NCI-H2196 (cell line): ENCODE results near the gene DEPP1.

Experiments used
- DNase-seq: peaks from one replicate; lab custom pipeline; 2025; ENCODE audit not compliant: unreplicated experiment; lab: John Stamatoyannopoulos, UW

Gene DEPP1

GRCh38 chr10:44955413-44956070 is 23.1 kb downstream of the DEPP1 start:
- DNase-seq = no peak

GRCh38 chr10:44954962-44955361 is 23.6 kb downstream of the DEPP1 start:
- DNase-seq = no peak

DNA sequence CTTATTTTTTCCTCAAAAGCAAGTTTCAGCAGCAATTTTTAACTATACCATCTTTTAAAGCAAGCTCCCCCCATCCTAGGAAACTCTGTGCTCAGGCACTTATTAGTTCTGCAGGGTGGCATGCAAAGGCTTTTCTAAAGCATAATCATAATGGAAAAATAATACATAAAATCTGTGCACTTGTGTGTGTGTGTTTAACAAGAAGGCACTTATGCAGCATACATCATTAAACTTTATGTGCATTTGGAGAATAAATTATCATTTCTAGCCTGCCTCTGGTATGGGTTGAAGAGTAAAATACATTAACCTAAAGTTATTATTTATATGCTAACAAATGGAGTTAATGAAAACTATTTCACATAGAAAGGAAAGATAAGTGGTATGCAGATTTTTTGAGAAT is 24.6 kb downstream of the DEPP1 start:
- no peak for DNase-seq

GRCh38 chr10:44952779-44953231 is 25.8 kb downstream of the DEPP1 start:
- no peak for DNase-seq

DNA sequence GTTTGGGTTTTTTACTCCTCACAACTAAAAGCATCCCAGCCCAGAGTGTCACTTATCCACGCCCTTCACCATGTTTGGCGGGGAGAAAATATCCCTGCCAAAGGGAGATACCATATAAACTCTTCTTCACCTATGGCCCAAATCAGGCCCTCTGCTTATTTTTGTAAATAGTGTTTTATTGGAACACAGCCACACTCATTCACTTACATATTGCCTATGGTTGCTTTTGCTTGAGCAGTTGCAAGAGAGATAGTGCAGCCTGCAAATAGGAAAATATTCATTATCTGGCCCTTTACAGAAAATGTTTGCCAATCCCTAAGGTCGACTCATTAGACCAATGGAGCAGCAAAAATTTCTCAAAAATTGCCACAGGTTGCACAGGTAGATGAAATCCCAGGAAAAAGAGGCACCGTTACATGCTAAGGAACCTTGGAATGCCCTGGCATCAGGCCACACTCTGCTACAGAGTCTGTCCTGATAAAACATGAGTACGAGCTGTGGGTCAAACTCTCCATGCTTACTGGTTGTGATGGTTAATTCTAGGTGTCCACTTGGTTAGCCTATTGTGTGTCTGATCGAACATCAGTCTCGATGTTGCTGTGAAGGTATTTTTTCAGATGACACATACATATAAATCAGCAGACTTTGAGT is 26.9 kb downstream of the DEPP1 start:
- DNase-seq = no peak

DNA sequence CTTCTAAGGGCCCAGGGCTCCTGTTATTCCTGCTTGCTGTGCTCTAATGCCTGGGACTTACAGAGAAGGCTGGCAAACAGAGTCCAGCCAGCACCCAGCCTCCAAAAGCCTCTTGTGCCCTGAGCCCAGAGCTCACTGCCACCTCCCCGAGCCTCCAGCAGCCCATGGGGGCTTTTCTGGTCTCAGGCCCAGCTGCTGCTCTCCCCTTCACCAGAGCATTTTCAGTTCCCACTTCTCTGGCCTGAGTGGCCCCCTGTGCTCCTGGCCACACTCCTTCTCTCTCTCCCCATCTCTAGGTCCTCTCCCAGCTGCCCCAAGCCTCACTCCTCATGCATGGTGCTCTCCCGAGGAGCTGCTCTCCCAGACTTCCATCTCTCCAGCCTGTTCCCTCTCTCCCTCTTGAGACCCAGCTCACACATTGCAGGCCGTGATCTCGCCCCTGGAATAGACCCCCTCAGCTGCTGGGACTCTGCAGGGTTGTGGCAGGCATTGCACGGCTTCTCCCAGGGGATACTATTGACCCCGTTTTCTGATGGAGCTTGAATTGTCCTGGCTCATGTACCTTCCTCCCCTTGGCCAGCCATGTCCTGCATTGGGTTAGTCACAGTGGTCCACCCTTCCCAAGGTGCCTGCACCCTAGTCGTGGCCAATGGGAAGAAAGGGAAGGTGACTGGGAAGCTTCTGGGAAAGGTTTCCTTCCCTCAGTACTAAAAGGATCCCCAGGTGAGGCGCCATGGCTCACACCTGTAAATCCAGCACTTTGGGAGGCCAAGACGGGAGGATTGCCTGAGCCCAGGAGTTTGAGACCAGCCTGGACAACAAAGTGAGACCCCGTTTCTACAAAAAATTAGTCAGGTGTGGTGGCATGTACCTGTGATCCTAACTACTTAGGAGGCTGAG is 28.0 kb downstream of the DEPP1 start:
- no peak for DNase-seq

GRCh38 chr10:44949915-44950314 is 28.7 kb downstream of the DEPP1 start:
- no peak for DNase-seq

DNA sequence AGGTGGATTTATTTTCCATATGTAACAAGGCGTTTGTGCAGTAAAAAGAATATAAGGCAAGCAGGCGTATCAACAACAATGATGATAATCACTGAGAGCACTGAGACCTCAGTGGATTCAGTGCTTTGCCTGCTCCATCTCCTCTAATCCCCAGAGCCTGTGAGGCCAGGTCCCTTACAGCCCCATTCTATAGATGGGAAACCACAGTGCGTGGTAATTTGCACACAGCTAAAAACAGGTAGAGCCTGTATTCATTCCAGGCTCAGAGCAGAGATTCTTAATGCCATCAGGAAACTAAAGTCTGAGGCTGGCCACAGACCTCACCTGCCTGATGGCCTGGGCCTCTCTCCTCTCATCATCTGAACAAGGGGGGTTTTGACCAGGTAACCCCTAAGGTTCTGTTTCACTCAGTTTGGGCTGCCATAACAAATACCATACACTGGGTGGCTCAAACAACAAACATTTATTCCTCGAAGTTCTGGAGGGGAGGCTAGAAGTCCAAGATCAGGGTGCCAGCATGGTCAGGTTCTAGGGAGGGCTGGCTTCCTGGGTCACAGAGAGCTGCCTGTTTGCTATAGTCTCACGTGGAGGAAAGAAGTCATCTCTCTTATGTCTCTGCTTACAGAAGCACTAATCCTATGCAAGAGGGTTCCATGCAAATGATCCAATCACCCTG is 29.3 kb downstream of the DEPP1 start:
- no peak for DNase-seq

- no peak for DNase-seq
Observed at GRCh38 chr10:44948642-44949041, 30.0 kb downstream of the DEPP1 start.

- DNase-seq = no peak
Observed at GRCh38 chr10:44947371-44948152, 31.0 kb downstream of the DEPP1 start.

GRCh38 chr10:44946205-44946604 is 32.4 kb downstream of the DEPP1 start:
- DNase-seq = no peak

DNA sequence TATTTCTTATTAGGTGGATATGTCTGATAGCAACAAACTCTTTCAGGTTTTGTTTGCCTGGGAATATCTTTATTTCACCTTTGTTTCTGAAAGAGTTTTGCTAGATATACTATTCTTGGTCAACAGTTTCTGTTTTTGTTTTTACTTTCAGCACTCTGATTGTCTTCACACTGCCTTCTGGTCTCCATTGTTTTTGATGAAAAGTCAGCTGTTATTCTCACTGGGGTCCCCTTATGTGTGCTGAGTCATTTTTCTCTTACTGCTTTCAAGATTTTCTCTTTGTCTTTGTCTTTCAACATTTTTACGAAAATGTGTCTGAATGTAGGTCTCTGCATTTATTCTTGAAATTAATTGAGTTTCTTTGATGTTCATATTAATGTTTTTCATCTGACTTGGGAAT is 34.3 kb downstream of the DEPP1 start:
- DNase-seq = no peak

- DNase-seq = no peak
Observed at GRCh38 chr10:44939691-44940401, 38.8 kb downstream of the DEPP1 start.

DNA sequence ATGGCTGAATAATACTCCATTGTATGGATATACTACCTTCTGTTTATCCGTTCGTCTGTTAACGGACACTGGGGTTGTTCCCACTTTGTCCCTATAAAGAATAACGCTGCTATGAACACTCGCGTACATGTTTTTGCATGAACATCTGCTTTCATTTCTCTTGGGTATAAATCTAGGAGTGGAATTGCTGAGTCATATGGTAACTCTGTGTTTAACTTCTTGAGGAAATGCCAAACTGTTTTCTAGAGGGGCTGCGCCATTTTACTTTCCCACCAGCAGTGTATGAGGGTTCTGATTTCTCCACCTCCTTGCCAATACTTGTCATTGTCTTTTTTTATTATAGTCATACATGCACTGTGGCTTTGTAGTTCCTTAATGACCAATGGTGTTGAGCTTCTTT is 39.7 kb downstream of the DEPP1 start:
- DNase-seq = no peak

DNA sequence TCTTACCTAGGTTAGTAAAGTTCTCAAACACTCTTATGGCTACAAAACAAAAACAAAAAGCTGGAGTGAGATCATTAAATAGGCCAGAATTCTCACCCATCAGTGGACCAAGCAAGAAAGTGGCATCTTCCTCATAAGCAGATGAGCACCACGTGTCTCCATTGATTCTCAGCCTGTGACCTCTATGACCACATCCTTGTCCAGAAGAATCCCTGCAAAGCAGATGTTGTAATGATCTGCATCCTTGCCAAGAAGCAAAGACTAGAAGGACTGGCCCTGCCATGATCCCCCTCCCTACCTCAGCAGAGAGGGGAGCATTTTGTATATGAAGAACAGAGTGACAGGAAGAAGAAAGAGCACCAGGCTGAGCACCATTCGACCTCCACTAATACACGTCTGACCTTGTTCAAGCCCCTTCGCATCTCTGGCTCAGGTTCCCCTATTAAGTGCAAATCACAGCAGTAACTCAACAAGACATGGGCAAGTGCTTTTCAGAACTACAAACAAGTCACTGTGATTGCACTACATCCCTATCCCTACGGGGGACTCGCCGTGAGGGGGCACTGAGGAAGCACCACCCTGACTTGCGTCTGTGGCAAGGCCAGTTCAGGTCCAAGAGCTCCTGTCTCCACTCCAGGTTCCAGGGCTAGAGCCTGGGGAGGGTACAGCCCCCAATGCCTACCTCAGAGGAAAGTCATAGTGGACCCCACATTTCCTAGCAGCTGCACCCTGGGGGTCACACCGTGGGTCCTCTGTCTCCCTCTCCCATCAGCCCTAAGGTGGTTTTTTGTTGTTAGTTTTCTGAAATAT is 41.2 kb downstream of the DEPP1 start:
- no peak for DNase-seq

GRCh38 chr10:44936314-44936975 is 42.2 kb downstream of the DEPP1 start:
- no peak for DNase-seq

- DNase-seq = no peak
Observed at GRCh38 chr10:44935966-44936295, 42.7 kb downstream of the DEPP1 start.

DNA sequence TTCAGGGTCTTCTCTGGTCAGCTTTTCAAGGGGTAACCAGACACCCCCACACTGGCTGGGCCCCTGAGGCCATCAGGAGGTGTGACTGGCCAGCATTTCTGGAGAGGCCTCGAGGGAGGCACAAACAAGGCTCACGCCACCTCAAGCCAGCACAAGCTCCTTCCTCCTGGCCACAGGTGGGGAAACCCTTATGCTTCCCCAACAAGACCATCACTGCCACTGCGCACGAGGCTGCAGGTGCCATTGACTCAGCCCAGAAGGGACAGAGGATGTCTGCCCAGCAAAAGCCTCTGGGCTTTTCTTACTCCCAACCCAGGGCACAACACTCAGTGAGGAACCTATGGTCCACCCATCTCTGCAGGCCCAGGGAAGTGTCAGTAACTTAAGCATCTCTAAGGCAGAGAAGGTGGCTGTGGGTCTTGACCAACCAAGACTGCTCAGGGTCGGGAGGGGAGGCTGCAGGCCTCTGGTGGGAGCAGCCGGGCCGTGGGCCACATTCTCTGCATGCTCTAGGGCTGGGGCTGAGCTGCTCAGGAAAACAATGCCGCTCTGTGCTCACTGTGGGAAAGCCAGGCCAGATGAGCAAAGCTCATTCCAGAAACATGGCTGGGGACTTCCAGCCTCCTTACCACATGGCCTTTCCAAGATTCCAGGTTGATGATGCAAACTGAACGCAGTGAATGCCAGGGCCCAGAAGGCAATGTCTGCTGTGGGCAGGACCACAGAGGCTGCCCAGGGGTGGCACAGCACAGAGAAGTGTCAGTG is 43.2 kb downstream of the DEPP1 start:
- DNase-seq = no peak
